PC-9 (cell line): ENCODE measurements around the gene INPP5B. TPM values are rescaled to one million over a fixed set of nuclear protein-coding genes. Genes with fewer than 3 reads are reported as not detected.
A peak's percentile ranks its signal among the peaks of the same experiment; 100 is the strongest.

Experiments used
- BruUV-seq: library from RNA; stranded (reverse); fragments of 400-500 nt; replicated peaks from 2 replicates; lab custom pipeline; 2021; lab: Mats Ljungman, UMichigan
- CTCF ChIA-PET: fragments of 300-600 bp; sonication (Branson Sonifier 250); formaldehyde crosslinking; loops from one replicate; lab custom pipeline; 2022; ENCODE audit warnings: antibody characterized with exemption; lab: Charles Lee
- POLR2A ChIA-PET: fragments of 300-600 bp; sonication (Branson Sonifier 250); formaldehyde crosslinking; loops from one replicate; lab custom pipeline; 2022; ENCODE audit warnings: antibody characterized with exemption; ENCODE audit not compliant: unreplicated experiment; lab: Charles Lee
- DNase-seq, 2 experiments: peaks; one replicate each; pipeline versions ENCODE4 v3.0.0 to v3.0.0-alpha.2; 2015 to 2022; ENCODE audit warnings: mixed read lengths in 1 of 2
- H2AFZ ChIP-seq: fragments of 200-600 bp; sonication (generic); 2 replicates; pipeline ENCODE4 v1.8.1; 2017; ENCODE audit warnings: antibody characterized with exemption
- H3F3A ChIP-seq: fragments of 200-600 bp; sonication (generic); 2 replicates; pipeline ENCODE4 v1.8.1; 2017; ENCODE audit warnings: antibody characterized with exemption, mild to moderate bottlenecking, low read depth; ENCODE audit not compliant: insufficient read depth
- H3K27ac ChIP-seq: fragments of 200-600 bp; sonication (generic); 2 replicates; pipeline ENCODE4 v1.6.1; 2016; ENCODE audit warnings: mixed run types
- H3K27me3 ChIP-seq: fragments of 200-600 bp; sonication (generic); 2 replicates; pipeline ENCODE4 v1.6.1; 2016; ENCODE audit warnings: low read depth, mixed run types; ENCODE audit not compliant: insufficient read depth
- H3K36me3 ChIP-seq: fragments of 200-600 bp; sonication (generic); 2 replicates; pipeline ENCODE4 v1.6.1; 2016; ENCODE audit warnings: low read depth, mixed run types
- H3K4me1 ChIP-seq: fragments of 200-600 bp; sonication (generic); replicated peaks from 2 replicates; pipeline ENCODE4 v1.6.1; 2016; ENCODE audit warnings: mixed run types; ENCODE audit not compliant: insufficient read depth
- H3K4me2 ChIP-seq: fragments of 200-600 bp; sonication (generic); 2 replicates; pipeline ENCODE4 v1.6.1; 2017; ENCODE audit warnings: mixed run types
- H3K4me3 ChIP-seq: fragments of 200-600 bp; sonication (generic); 2 replicates; pipeline ENCODE4 v1.6.1; 2016; ENCODE audit warnings: mixed run types
- H3K79me2 ChIP-seq: fragments of 200-600 bp; sonication (generic); 2 replicates; pipeline ENCODE4 v1.6.1; 2017; ENCODE audit warnings: low read depth, mixed run types
- H3K9me2 ChIP-seq: fragments of 200-600 bp; sonication (generic); 2 replicates; pipeline ENCODE4 v1.8.1; 2017; ENCODE audit warnings: mild to moderate bottlenecking; ENCODE audit not compliant: insufficient read depth
- H3K9me3 ChIP-seq: fragments of 200-600 bp; sonication (generic); 2 replicates; pipeline ENCODE4 v1.8.1; 2016; ENCODE audit warnings: low read depth; ENCODE audit not compliant: insufficient read depth
- H4K20me1 ChIP-seq: fragments of 200-600 bp; sonication (generic); 2 replicates; pipeline ENCODE4 v1.8.1; 2017; ENCODE audit not compliant: insufficient read depth
- CTCF ChIP-seq: fragments of 200-600 bp; sonication (generic); conservative IDR thresholded peaks from 2 replicates; pipeline ENCODE4 v1.6.1; 2017; ENCODE audit warnings: mixed run types, antibody characterized with exemption, mild to moderate bottlenecking, moderate library complexity
- EZH2 ChIP-seq: fragments of 200-600 bp; sonication (generic); IDR thresholded peaks from 2 replicates; pipeline ENCODE4 v1.8.0; 2017; ENCODE audit warnings: antibody characterized with exemption, low read depth
- intact Hi-C: fragments of 100-400 bp; cut with micrococcal nuclease; formaldehyde crosslinking; loops from one replicate; pipeline ENCODE4 v1.10.0; 2022; ENCODE audit not compliant: unreplicated experiment
- total RNA-seq: library from RNA; stranded (reverse); gene quantifications from 2 replicates; pipeline ENCODE4 v1.2.3, GENCODE V29; 2021

The INPP5B gene
- total RNA-seq, 1 experiment from 2014 or later: 28.1 TPM

DNA sequence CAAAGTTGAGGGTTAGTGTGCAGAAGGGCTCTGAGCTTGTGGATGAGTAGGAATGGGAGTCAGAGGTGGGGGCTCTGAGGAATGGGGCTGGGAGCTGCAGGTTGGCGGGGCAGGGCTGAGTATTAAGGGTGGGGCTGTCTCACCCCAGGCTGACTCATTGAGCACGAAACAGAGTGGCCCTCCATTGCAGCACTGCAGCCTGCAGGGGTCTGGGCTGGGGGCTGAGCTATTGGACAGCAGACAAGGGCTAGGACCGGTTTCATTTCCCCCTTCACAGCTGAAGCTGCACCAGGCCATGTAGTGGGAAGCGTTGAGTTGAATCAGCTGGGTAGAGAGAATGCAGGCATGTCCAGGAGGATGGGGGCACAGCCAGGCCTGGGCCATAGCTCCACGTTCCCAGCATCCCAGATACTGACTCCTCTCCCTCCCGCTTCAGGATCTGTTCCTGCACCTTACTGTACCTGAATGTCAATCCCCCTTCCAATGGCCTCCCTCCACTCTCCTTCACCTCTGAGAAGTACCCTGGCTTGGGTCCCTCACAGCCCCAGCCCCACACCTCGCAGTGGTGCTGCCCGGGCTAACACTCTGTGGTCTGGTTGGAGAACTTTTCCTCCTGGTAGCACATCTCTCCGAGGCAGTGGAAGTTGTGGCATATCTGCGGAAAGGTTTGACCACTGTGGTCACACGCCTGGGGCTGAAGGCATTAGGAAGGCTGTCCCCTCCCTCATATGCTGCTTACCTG is 4.4 kb upstream of the INPP5B start:
- H3K4me3 ChIP-seq: no peak overlapping the region
- CTCF ChIA-PET: interaction anchor here (0.6 kb wide), 1 partner anchor 902 kb away, joined by 5 read pairs; no protein-coding TSS in a partner anchor
- no TSS peak for BruUV-seq

GRCh38 chr1:37949524-37950152 is 2.8 kb upstream of the INPP5B start:
- peak overlapping the region; percentile 15 for H3K4me2 ChIP-seq
- POLR2A ChIA-PET: interaction anchor here (0.6 kb wide), 1 partner anchor 8 kb away, joined by 9 read pairs; no protein-coding TSS in a partner anchor
- no peaks in the 10 kb centered on the region for H3K9me2 ChIP-seq
- H3K36me3 ChIP-seq: no peaks in the 10 kb centered on the region
- no peak overlapping the region for H2AFZ ChIP-seq
- CTCF ChIA-PET: interaction anchor here (0.6 to 1.4 kb wide), 3 partner anchors 10 to 1607 kb away, joined by 3 to 5 read pairs (median 3); no protein-coding TSS in a partner anchor
- no peaks in the 10 kb centered on the region for H3K9me3 ChIP-seq
- intact Hi-C loops: no loop called here
- no peak overlapping the region for H3K27ac ChIP-seq
- H3K4me3 ChIP-seq: no peak overlapping the region
- H3K79me2 ChIP-seq: no peaks in the 10 kb centered on the region
- DNase-seq: peak in 1 of 2 experiments; percentile 54
- TF ChIP-seq EZH2: no peak
- TF ChIP-seq CTCF: no peak
- no peaks in the 10 kb centered on the region for H3K27me3 ChIP-seq
- no TSS peak for BruUV-seq
- H3F3A ChIP-seq: peaks cover 7% of the 10 kb centered on the region
- H4K20me1 ChIP-seq: no peaks in the 10 kb centered on the region
- H3K4me1 ChIP-seq: peaks cover 14% of the 10 kb centered on the region

More for the DNA sequence above, 4.4 kb upstream of the INPP5B start:
- intact Hi-C loops: no loop called here
- Histone ChIP-seq H3K4me1 (peaks cover 14% of the 10 kb centered on the region), H3K27ac (no peak overlapping the region), H3K9me3 (no peaks in the 10 kb centered on the region), H3K36me3 (no peaks in the 10 kb centered on the region), H4K20me1 (no peaks in the 10 kb centered on the region), H3K79me2 (no peaks in the 10 kb centered on the region), H3K9me2 (no peaks in the 10 kb centered on the region), H3K27me3 (no peaks in the 10 kb centered on the region), H2AFZ (no peak overlapping the region), H3F3A (peaks cover 7% of the 10 kb centered on the region), H3K4me2 (no peak overlapping the region)
- no peak for TF ChIP-seq CTCF
- TF ChIP-seq EZH2: no peak
- no peak for DNase-seq
- POLR2A ChIA-PET: interaction anchor here (0.7 kb wide), 1 partner anchor 19 kb away, joined by 5 read pairs; no protein-coding TSS in a partner anchor

GRCh38 chr1:37948841-37949240 is 2.0 kb upstream of the INPP5B start:
- TF ChIP-seq EZH2 (no peak), CTCF (no peak)
- ChIA-PET CTCF (interaction anchor here (1.4 kb wide), 1 partner anchor 9 kb away, joined by 5 read pairs; no protein-coding TSS in a partner anchor), POLR2A (interaction anchor here (0.6 kb wide), 1 partner anchor 1367 kb away, joined by 3 read pairs; no protein-coding TSS in a partner anchor)
- H3K9me2 ChIP-seq: no peaks in the 10 kb centered on the region
- H3K4me3 ChIP-seq: no peak overlapping the region
- H2AFZ ChIP-seq: no peak overlapping the region
- no peak overlapping the region for H3K27ac ChIP-seq
- H4K20me1 ChIP-seq: no peaks in the 10 kb centered on the region
- H3K4me2 ChIP-seq: 0 out of 2 replicates have a peak overlapping the region, but pooled peaks have one; percentile 15
- peaks cover 7% of the 10 kb centered on the region; the same call in 1 of the 2 replicates for H3F3A ChIP-seq
- H3K4me1 ChIP-seq: peaks cover 14% of the 10 kb centered on the region
- no TSS peak for BruUV-seq
- no peak for DNase-seq
- intact Hi-C loops: no loop called here
- H3K9me3 ChIP-seq: no peaks in the 10 kb centered on the region
- no peaks in the 10 kb centered on the region for H3K79me2 ChIP-seq
- no peaks in the 10 kb centered on the region for H3K36me3 ChIP-seq
- no peaks in the 10 kb centered on the region for H3K27me3 ChIP-seq
